ENCODE data around the gene FUZ.

GRCh38 chr19:49861107-49861506 lies 48.0 kb upstream of the FUZ start:
- TF ChIP-seq CTCF (IDR thresholded peaks at IDR 0.05) (no peak), EZH2 (IDR thresholded peaks at IDR 0.05; ENCODE audit: borderline replicate concordance, insufficient read depth, low read depth, low read length, poor library complexity, severe bottlenecking) (no peak)
